ENCODE data around the gene SELPLG. TPM values are rescaled to one million over a fixed set of nuclear protein-coding genes. Genes with fewer than 3 reads are reported as not detected.
"Not testable (repeated sequence)": the region's sequence is repeated elsewhere in the genome, so short reads cannot be mapped to it uniquely, and the experiment has no call there.

Gene SELPLG
- total and polyA plus RNA-seq, 11 donors: 1.0 to 26.7 (median 4.0) TPM

- 42 to 67% (median 53%) methylated on average over 15 of the region's 15 CpGs for WGBS, 4 donors
- intact Hi-C loops (cut with DNase I): no loop called here
- Histone ChIP-seq H3K9me3 (no peaks in the 10 kb centered on the region), H3K36me3 (no peaks in the 10 kb centered on the region), H3K27me3 (no peaks in the 10 kb centered on the region), H3K27ac (peak overlapping the region in 2 of 12 donors; percentile 6 to 95), H3K4me1 (peaks cover 0 to 64% (median 22%) of the 10 kb centered on the region in 12 donors), H3K4me3 (peak overlapping the region in 1 of 12 donors; percentile 64)
- TF ChIP-seq, protein P1, sequence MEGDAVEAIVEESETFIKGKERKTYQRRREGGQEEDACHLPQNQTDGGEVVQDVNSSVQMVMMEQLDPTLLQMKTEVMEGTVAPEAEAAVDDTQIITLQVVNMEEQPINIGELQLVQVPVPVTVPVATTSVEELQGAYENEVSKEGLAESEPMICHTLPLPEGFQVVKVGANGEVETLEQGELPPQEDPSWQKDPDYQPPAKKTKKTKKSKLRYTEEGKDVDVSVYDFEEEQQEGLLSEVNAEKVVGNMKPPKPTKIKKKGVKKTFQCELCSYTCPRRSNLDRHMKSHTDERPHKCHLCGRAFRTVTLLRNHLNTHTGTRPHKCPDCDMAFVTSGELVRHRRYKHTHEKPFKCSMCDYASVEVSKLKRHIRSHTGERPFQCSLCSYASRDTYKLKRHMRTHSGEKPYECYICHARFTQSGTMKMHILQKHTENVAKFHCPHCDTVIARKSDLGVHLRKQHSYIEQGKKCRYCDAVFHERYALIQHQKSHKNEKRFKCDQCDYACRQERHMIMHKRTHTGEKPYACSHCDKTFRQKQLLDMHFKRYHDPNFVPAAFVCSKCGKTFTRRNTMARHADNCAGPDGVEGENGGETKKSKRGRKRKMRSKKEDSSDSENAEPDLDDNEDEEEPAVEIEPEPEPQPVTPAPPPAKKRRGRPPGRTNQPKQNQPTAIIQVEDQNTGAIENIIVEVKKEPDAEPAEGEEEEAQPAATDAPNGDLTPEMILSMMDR (IDR thresholded peaks at IDR 0.05): no peak
- TF ChIP-seq POLR2A (IDR thresholded peaks at IDR 0.05): no peak
- ATAC-seq: peak in 1 of 4 donors; percentile 21
- peak in 1 of 5 donors; percentile 19 for DNase-seq
These were observed 1.7 kb upstream of the SELPLG start for GRCh38 chr12:108635201-108635996.

GRCh38 chr12:108634341-108634751 is 652 bp upstream of the SELPLG start:
- H3K27me3 ChIP-seq: no peaks in the 10 kb centered on the region
- peak in 1 of 5 donors; percentile 27 for DNase-seq
- intact Hi-C loops (cut with DNase I): no loop called here
- no peaks in the 10 kb centered on the region for H3K36me3 ChIP-seq
- H3K9me3 ChIP-seq: no peaks in the 10 kb centered on the region
- TF ChIP-seq, protein P1 (IDR thresholded peaks at IDR 0.05): no peak
- no peak for TF ChIP-seq POLR2A (IDR thresholded peaks at IDR 0.05)
- peaks cover 0 to 75% (median 27%) of the 10 kb centered on the region in 12 donors for H3K4me1 ChIP-seq
- WGBS, 4 donors: 76 to 86% (median 76%) methylated on average over 4 of the region's 4 CpGs
- peak in 1 of 4 donors; percentile 10 for ATAC-seq
- peak overlapping the region in 3 of 12 donors; percentile 24 to 95 (median 41) for H3K27ac ChIP-seq
- peak overlapping the region in 1 of 12 donors; percentile 64 for H3K4me3 ChIP-seq

- no peak for TF ChIP-seq POLR2A (IDR thresholded peaks at IDR 0.05)
- TF ChIP-seq, protein P1 (IDR thresholded peaks at IDR 0.05): no peak
- Histone ChIP-seq H3K9me3 (no peaks in the 10 kb centered on the region), H3K36me3 (no peaks in the 10 kb centered on the region), H3K27me3 (no peaks in the 10 kb centered on the region), H3K4me3 (peak overlapping the region in 9 of 12 donors; percentile 10 to 64 (median 37)), H3K27ac (peak overlapping the region in 6 of 12 donors; percentile 8 to 95 (median 28)), H3K4me1 (peaks cover 0 to 77% (median 19%) of the 10 kb centered on the region in 12 donors)
- ATAC-seq: no peak
- intact Hi-C loops (cut with DNase I): no loop called here
- 91 to 94% (median 91%) methylated on average over 7 of the region's 7 CpGs for WGBS, 4 donors
- DNase-seq: peak in 1 of 5 donors; percentile 7
These were observed 587 bp downstream of the SELPLG start for GRCh38 chr12:108633081-108633533.

DNA sequence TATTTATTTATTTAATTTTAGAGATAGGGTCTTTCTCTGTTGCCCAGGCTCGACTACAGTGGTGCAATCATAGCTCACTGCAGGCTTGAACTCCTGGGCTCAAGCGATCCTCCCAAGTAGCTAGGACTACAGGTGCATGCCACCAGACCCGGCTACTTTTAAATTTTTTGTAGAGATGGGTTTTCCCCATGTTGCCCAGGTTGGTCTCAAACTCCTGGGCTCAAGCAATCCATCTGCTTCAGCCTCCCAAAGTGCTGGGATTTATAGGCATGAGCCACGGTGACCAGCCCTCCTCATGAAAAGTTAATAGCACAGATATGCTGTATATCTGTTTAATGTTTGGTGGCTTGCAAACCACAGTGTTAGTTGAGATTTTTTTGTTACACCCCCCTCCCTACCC is 2.4 kb downstream of the SELPLG start:
- intact Hi-C loops (cut with DNase I); ATAC-seq: not testable (repeated sequence)
- H3K27ac ChIP-seq: peak overlapping the region in 1 of 12 donors; percentile 95

More for the DNA sequence above, 2.4 kb downstream of the SELPLG start:
- peak in 1 of 5 donors; percentile 5 for DNase-seq
- 89 to 95% (median 94%) methylated on average over 4 of the region's 4 CpGs for WGBS, 4 donors
- Histone ChIP-seq H3K4me1 (peaks cover 0 to 78% (median 7%) of the 10 kb centered on the region in 12 donors), H3K4me3 (peak overlapping the region in 4 of 12 donors; percentile 2 to 64 (median 29))
- H3K9me3 ChIP-seq, H3K36me3 ChIP-seq, H3K27me3 ChIP-seq: not testable (repeated sequence)
